ENCODE data around the gene HOXD4. TPM values are rescaled to one million over a fixed set of nuclear protein-coding genes. Genes with fewer than 3 reads are reported as not detected.

HOXD4 gene
- total RNA-seq, 1 donor from 2014 or later: not detected

- Mint-ChIP-seq H3K9me3 (ENCODE audit: low read depth) (peaks cover 9% of the 10 kb centered on the region), H3K27me3 (ENCODE audit: low read depth) (peaks cover 80% of the 10 kb centered on the region)
These were observed 10.6 kb upstream of the HOXD4 start for GRCh38 chr2:176140513-176141317.

DNA sequence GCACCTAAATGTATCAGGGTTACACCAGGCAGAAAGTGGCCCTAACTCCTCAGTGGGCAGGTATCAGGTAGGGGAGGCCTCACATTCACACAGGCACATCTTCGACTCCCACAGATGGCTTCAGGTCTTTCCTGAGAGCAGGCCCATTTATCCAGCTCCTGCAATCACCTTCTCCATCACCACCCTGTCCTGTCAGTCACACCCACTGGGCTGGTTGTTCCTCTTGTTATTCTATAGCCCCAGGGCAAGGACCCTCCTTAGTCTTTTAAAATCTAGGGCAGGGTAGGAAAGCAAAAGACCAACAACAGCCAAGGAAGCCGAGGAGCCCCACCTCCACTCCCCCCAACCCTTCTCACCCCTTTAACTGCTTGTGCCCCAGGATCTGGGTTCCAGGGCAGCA is 9.1 kb upstream of the HOXD4 start:
- Mint-ChIP-seq H3K4me3 (ENCODE audit: unreplicated experiment) (no peak overlapping the region), H3K9me3 (ENCODE audit: low read depth) (peaks cover 9% of the 10 kb centered on the region), H3K36me3 (ENCODE audit: low read depth) (peaks cover 6% of the 10 kb centered on the region), H3K27ac (ENCODE audit: unreplicated experiment) (no peak overlapping the region), H3K4me1 (ENCODE audit: low read depth) (no peaks in the 10 kb centered on the region), H3K27me3 (ENCODE audit: low read depth) (peaks cover 86% of the 10 kb centered on the region)
- no peak for TF ChIP-seq CTCF (IDR thresholded peaks at IDR 0.05)
- DNase-seq (ENCODE audit: low spot score): no peak

More at GRCh38 chr2:176140513-176141317, 10.6 kb upstream of the HOXD4 start:
- Mint-ChIP-seq H3K4me1 (ENCODE audit: low read depth) (peaks cover 7% of the 10 kb centered on the region), H3K4me3 (ENCODE audit: unreplicated experiment) (peak overlapping the region; percentile 12), H3K27ac (ENCODE audit: unreplicated experiment) (no peak overlapping the region), H3K36me3 (ENCODE audit: low read depth) (peaks cover 7% of the 10 kb centered on the region)
- TF ChIP-seq CTCF (IDR thresholded peaks at IDR 0.05): peak; percentile 85
- DNase-seq (ENCODE audit: low spot score): no peak

DNA sequence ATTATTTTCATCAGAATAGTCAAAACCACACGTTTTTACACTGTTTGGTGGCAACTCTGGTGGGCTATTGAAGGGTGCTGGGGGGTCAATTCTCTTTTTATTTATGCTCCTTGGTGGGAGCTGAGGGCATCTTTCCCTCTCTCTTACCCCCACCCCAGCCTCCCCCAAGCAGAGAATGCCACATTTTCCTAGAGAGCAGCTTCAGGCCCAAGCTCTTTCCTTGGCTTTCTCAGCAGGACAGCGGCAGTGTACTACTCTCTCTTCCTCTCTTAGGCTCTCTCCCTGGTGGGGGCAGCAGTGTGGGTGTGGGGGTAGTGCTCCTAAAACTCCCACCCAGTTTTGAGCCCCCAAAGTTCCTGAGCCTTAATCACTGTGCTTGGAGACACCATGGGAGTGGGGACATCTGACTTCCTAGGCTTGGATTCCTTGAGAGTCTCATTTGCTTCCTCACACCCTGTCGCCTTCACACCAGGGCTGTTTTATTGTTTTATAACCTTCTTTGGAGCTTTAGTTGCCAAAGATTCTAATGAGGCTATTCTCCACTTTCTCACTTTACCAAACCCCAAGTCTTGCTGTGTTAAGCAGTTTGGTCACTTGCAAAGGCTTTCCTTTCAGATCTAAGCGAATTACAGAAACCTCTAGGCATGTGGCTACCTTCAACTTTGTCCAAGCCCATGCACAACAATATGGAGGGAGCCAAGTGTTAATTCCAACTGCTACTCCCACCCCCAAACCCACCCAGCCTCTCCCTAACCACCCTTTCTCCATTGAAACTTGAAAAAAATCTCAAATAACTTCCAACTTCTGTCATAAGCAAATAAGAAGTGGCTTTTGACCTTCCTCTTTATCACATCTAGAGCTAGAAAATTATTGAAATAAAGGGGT is 6.0 kb upstream of the HOXD4 start:
- Mint-ChIP-seq H3K27me3 (ENCODE audit: low read depth) (peaks cover 89% of the 10 kb centered on the region), H3K27ac (ENCODE audit: unreplicated experiment) (no peak overlapping the region), H3K9me3 (ENCODE audit: low read depth) (no peaks in the 10 kb centered on the region), H3K4me1 (ENCODE audit: low read depth) (no peaks in the 10 kb centered on the region), H3K36me3 (ENCODE audit: low read depth) (no peaks in the 10 kb centered on the region), H3K4me3 (ENCODE audit: unreplicated experiment) (no peak overlapping the region)
- TF ChIP-seq CTCF (IDR thresholded peaks at IDR 0.05): no peak
- DNase-seq (ENCODE audit: low spot score): no peak

DNA sequence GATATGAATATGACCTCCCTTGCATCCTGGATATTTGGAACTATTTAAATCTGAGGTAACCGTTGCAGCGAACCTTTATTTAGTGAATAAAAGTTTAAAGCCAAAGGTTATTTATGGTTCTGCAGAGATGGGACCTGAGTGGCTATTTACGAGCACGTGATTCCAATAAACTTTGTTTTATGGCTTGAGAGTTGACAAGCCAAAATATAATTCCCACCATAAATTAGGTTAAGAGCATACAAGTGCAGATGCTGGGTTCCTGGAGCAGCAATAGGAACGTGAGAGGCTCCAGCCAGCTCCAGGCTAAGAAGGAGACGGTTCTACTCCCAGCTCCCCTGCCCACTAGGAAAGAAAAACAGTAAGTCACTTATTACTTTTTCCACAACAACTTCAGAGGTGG is 5.2 kb upstream of the HOXD4 start:
- Mint-ChIP-seq H3K4me1 (ENCODE audit: low read depth) (no peaks in the 10 kb centered on the region), H3K27ac (ENCODE audit: unreplicated experiment) (no peak overlapping the region), H3K9me3 (ENCODE audit: low read depth) (no peaks in the 10 kb centered on the region), H3K4me3 (ENCODE audit: unreplicated experiment) (no peak overlapping the region), H3K36me3 (ENCODE audit: low read depth) (no peaks in the 10 kb centered on the region), H3K27me3 (ENCODE audit: low read depth) (peaks cover 92% of the 10 kb centered on the region)
- TF ChIP-seq CTCF (IDR thresholded peaks at IDR 0.05): no peak
- DNase-seq (ENCODE audit: low spot score): no peak

DNA sequence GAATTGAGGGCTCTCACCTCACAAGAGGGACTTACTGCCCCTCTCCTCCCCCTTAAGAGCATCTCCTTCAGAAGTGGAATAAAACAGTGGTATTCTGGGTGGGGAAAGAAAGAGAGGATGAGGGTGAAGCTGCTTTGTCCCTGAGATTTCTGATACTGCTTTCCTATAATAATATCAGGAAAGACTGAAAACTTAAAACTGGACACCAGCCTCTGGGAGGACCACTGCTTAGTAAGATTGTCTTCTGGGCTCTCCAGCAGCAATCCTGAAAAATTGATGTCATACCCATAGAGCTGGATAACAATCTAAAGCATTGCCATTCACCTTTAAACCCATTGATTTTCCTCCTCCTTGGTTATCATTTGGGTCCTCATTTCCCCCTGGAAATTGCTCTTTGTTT is 4.7 kb upstream of the HOXD4 start:
- Mint-ChIP-seq H3K27me3 (ENCODE audit: low read depth) (peaks cover 91% of the 10 kb centered on the region), H3K4me3 (ENCODE audit: unreplicated experiment) (no peak overlapping the region)
- no peak for DNase-seq (ENCODE audit: low spot score)

More for the DNA sequence above, 4.7 kb upstream of the HOXD4 start:
- TF ChIP-seq CTCF (IDR thresholded peaks at IDR 0.05): no peak
- no peaks in the 10 kb centered on the region for H3K9me3 Mint-ChIP-seq (ENCODE audit: low read depth)
- no peak overlapping the region for H3K27ac Mint-ChIP-seq (ENCODE audit: unreplicated experiment)
- no peaks in the 10 kb centered on the region for H3K36me3 Mint-ChIP-seq (ENCODE audit: low read depth)
- H3K4me1 Mint-ChIP-seq (ENCODE audit: low read depth): no peaks in the 10 kb centered on the region
